ENCODE measurements around the gene PLGLB2.
"Not testable (repeated sequence)": the region's sequence is repeated elsewhere in the genome, so short reads cannot be mapped to it uniquely, and the experiment has no call there.

PLGLB2 gene

DNA sequence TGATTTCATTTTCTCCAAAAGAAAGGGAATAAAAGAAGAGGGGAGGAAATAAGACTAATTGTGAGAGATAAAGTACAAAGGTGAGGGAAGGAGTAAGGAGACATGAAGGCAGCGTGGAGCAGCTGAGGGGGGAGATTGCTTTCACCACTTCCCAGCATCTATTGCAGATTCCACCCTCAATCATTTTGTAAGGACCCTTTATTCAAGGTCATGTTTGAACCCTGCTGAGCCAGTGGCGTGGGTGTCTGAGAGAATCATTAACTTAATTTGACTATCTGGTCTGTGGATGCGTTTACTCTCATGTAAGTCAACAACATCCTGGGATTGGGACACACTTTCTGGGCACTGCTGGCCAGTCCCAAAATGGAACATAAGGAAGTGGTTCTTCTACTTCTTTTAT is at the start of gene PLGLB2:
Gene PLGLB2 (plus strand): TSS at position 297 of the 400 bp plus-strand sequence. CDS start 67 bp downstream, at position 364.
- H3K9me2 ChIP-seq (replicated peaks; ENCODE audit: control insufficient read depth, low read length); H3K36me3 ChIP-seq (ENCODE audit: control insufficient read depth, low read length); H3K4me1 ChIP-seq (ENCODE audit: control insufficient read depth, low read length); H3K9me3 ChIP-seq (ENCODE audit: control insufficient read depth, insufficient read depth, low read length); H3F3A ChIP-seq (ENCODE audit: control insufficient read depth, insufficient read depth); H4K20me1 ChIP-seq (ENCODE audit: control insufficient read depth, insufficient read depth, low read depth, low read length); H3K27ac ChIP-seq (ENCODE audit: low read depth, low read length); H3K4me3 ChIP-seq (ENCODE audit: low read length); H3K27me3 ChIP-seq (ENCODE audit: control insufficient read depth, low read length); H3K79me2 ChIP-seq (ENCODE audit: control insufficient read depth, low read length); H3K4me2 ChIP-seq (ENCODE audit: low read length): not testable (repeated sequence)

DNA sequence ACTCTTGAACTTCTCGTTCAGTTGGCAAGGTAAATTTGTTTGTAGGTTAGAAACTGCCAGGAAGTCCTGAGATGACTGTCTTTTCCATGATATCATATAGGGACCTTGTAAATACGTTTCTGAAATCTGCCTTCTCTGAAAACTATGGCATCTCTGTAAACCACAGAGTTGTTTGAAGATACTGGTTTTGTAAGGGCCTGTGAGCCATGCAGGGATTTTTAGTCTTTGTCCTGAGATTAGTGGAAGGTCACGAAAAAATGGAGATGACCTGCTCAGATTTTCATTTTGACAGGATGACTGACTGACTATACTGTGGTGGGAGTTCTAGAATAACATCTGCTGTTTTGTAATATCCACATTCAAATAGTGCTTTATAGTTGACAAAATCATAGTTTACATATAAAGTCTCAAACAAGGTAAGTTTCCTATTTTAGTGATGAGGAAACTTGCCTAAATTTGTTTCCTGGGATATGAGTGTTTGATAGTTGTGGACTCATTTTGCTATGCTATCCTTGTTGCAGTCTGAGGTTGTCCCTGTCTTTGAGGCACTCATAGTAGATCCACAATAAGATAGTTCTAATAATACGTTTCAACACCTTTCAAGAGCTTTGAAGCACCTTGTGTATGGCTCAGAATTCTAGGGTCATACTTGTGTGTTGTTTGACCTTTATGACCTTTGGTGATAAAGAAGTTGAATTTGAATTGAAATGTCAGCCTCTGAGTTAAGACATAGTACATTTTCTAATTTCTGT is 43.1 kb upstream of the PLGLB2 start:
- not testable (repeated sequence) for H3K27ac ChIP-seq (ENCODE audit: low read depth, low read length); H3F3A ChIP-seq (ENCODE audit: control insufficient read depth, insufficient read depth); H3K79me2 ChIP-seq (ENCODE audit: control insufficient read depth, low read length); H3K4me3 ChIP-seq (ENCODE audit: low read length); H3K9me2 ChIP-seq (replicated peaks; ENCODE audit: control insufficient read depth, low read length); H3K36me3 ChIP-seq (ENCODE audit: control insufficient read depth, low read length); H3K27me3 ChIP-seq (ENCODE audit: control insufficient read depth, low read length); H4K20me1 ChIP-seq (ENCODE audit: control insufficient read depth, insufficient read depth, low read depth, low read length); H3K4me1 ChIP-seq (ENCODE audit: control insufficient read depth, low read length); H3K4me2 ChIP-seq (ENCODE audit: low read length); H3K9me3 ChIP-seq (ENCODE audit: control insufficient read depth, insufficient read depth, low read length)

DNA sequence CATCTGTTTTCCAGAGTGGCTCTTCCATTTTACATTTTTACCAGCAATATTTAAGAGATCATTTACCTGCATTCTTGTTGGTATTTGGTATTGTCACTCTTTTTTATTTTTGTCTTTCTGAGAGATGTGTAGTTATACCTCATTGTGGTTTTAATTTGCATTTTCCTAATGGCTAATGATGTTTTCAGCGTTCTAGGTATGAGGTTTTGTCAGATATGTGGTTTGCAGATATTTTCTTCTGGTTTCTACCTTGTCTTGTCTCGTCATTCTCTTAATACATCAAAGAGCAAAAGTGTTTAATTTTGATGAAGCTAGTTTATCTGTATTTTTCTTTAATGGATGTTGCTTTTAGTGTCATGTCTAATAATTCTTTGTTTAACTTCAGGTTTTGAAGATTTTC is 39.5 kb upstream of the PLGLB2 start:
- not testable (repeated sequence) for H3K27ac ChIP-seq (ENCODE audit: low read depth, low read length); H3K4me3 ChIP-seq (ENCODE audit: low read length); H3K36me3 ChIP-seq (ENCODE audit: control insufficient read depth, low read length); H3K9me2 ChIP-seq (replicated peaks; ENCODE audit: control insufficient read depth, low read length); H3K79me2 ChIP-seq (ENCODE audit: control insufficient read depth, low read length); H3K4me2 ChIP-seq (ENCODE audit: low read length); H3K4me1 ChIP-seq (ENCODE audit: control insufficient read depth, low read length); H3K27me3 ChIP-seq (ENCODE audit: control insufficient read depth, low read length); H3F3A ChIP-seq (ENCODE audit: control insufficient read depth, insufficient read depth); H3K9me3 ChIP-seq (ENCODE audit: control insufficient read depth, insufficient read depth, low read length); H4K20me1 ChIP-seq (ENCODE audit: control insufficient read depth, insufficient read depth, low read depth, low read length)

DNA sequence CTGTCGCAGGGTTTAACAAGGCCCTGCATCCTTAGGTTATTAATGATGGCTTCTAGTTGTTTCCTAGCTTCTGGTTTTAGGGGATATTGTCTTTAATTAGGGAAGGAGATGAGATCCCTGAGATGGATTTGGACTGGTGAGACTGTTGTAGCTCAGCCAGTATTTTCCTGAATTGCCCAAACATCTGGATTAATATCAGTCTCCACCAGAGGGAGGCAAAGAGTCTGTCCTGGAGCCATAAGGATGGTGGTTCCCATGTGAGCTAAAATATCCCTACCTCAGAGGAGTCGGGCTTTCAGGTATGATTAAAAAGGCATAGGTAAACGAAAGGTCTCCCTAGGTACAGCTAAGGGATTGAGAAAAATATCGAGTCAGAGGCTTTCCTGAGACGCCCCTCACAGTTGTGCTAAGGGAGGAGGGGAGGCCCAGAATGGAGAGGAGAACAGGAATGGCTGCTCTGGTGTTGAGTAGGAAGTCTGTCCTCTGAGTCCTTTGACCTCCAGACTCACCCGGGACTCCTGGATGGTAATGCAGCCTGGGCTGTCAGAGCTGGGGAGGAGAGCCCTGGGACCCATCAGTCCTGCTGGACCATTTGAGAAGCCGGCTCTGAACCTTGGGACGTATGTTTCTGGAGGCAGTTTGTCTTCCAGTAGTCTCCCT is 19.8 kb upstream of the PLGLB2 start:
- H3K27me3 ChIP-seq (ENCODE audit: control insufficient read depth, low read length); H3K4me2 ChIP-seq (ENCODE audit: low read length); H4K20me1 ChIP-seq (ENCODE audit: control insufficient read depth, insufficient read depth, low read depth, low read length); H3K9me3 ChIP-seq (ENCODE audit: control insufficient read depth, insufficient read depth, low read length); H3K79me2 ChIP-seq (ENCODE audit: control insufficient read depth, low read length); H3K4me3 ChIP-seq (ENCODE audit: low read length); H3F3A ChIP-seq (ENCODE audit: control insufficient read depth, insufficient read depth); H3K27ac ChIP-seq (ENCODE audit: low read depth, low read length); H3K36me3 ChIP-seq (ENCODE audit: control insufficient read depth, low read length); H3K4me1 ChIP-seq (ENCODE audit: control insufficient read depth, low read length); H3K9me2 ChIP-seq (replicated peaks; ENCODE audit: control insufficient read depth, low read length): not testable (repeated sequence)

- not testable (repeated sequence) for H3K27ac ChIP-seq (ENCODE audit: low read depth, low read length); H3K27me3 ChIP-seq (ENCODE audit: control insufficient read depth, low read length); H3K9me3 ChIP-seq (ENCODE audit: control insufficient read depth, insufficient read depth, low read length); H3K4me2 ChIP-seq (ENCODE audit: low read length); H3K79me2 ChIP-seq (ENCODE audit: control insufficient read depth, low read length); H3K4me3 ChIP-seq (ENCODE audit: low read length); H3F3A ChIP-seq (ENCODE audit: control insufficient read depth, insufficient read depth); H3K4me1 ChIP-seq (ENCODE audit: control insufficient read depth, low read length); H4K20me1 ChIP-seq (ENCODE audit: control insufficient read depth, insufficient read depth, low read depth, low read length); H3K36me3 ChIP-seq (ENCODE audit: control insufficient read depth, low read length); H3K9me2 ChIP-seq (replicated peaks; ENCODE audit: control insufficient read depth, low read length)
These were observed 7.0 kb upstream of the PLGLB2 start for GRCh38 chr2:87740928-87741327.

DNA sequence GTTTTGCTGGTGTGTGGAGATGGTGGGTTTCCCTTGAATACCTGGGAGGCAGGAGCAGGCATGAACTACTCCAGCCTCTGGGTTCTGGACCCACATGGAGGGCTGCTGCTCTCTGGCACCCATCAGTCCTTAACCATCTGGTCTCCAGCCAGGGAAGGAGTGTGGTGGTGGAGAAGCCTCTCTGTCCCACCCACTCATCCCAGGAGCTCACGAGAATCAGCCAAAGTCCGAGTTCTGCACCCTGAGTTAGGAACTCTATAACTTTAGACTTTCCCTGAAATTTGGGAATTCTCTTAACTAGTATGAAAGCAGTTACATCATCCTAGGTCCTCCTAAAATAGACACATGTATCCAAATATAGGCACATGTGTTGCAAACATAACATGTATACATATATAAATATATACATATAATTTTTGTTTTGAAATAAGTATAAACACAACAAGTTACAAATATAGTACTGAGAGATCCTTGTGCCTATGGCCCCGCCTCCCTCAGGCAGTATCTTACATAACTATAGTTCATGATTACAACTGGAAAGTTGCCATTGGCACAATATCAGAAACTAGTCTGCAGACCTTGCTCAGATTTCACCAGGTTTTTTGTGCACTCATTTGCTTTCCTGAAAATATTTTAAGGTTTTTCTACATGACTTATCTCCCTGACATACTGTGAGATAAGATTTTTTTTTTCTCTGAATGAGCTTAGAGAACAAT is 5.3 kb upstream of the PLGLB2 start:
- not testable (repeated sequence) for H3K36me3 ChIP-seq (ENCODE audit: control insufficient read depth, low read length); H3K27me3 ChIP-seq (ENCODE audit: control insufficient read depth, low read length); H3K79me2 ChIP-seq (ENCODE audit: control insufficient read depth, low read length); H3K4me2 ChIP-seq (ENCODE audit: low read length); H3K9me2 ChIP-seq (replicated peaks; ENCODE audit: control insufficient read depth, low read length); H3K4me1 ChIP-seq (ENCODE audit: control insufficient read depth, low read length); H3F3A ChIP-seq (ENCODE audit: control insufficient read depth, insufficient read depth); H3K27ac ChIP-seq (ENCODE audit: low read depth, low read length); H4K20me1 ChIP-seq (ENCODE audit: control insufficient read depth, insufficient read depth, low read depth, low read length); H3K4me3 ChIP-seq (ENCODE audit: low read length); H3K9me3 ChIP-seq (ENCODE audit: control insufficient read depth, insufficient read depth, low read length)

DNA sequence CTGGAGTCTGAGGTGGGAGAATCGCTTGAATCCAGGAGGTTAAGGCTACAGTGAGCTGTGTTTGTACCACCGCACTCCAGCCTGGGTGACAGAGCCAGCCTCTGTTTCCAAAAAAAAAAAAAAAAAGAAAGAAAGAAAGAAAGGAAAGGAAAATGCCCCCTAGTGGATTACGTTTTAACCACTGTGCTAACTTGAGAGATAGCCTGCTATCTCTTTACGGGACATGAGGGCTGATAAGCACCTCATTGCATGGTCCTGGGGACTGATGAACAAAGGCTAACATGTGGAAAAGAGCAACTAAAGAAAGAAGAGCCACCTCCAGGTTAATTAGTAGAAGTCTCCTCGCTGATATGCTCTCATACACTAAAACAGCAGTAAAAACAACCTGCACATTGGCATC is 4.2 kb upstream of the PLGLB2 start:
- not testable (repeated sequence) for H3F3A ChIP-seq (ENCODE audit: control insufficient read depth, insufficient read depth); H3K27me3 ChIP-seq (ENCODE audit: control insufficient read depth, low read length); H3K9me3 ChIP-seq (ENCODE audit: control insufficient read depth, insufficient read depth, low read length); H3K36me3 ChIP-seq (ENCODE audit: control insufficient read depth, low read length); H4K20me1 ChIP-seq (ENCODE audit: control insufficient read depth, insufficient read depth, low read depth, low read length); H3K79me2 ChIP-seq (ENCODE audit: control insufficient read depth, low read length); H3K4me2 ChIP-seq (ENCODE audit: low read length); H3K27ac ChIP-seq (ENCODE audit: low read depth, low read length); H3K4me1 ChIP-seq (ENCODE audit: control insufficient read depth, low read length); H3K9me2 ChIP-seq (replicated peaks; ENCODE audit: control insufficient read depth, low read length); H3K4me3 ChIP-seq (ENCODE audit: low read length)

GRCh38 chr2:87745353-87745951 is 2.4 kb upstream of the PLGLB2 start:
- not testable (repeated sequence) for H3K36me3 ChIP-seq (ENCODE audit: control insufficient read depth, low read length); H3K27me3 ChIP-seq (ENCODE audit: control insufficient read depth, low read length); H3K9me3 ChIP-seq (ENCODE audit: control insufficient read depth, insufficient read depth, low read length); H3K79me2 ChIP-seq (ENCODE audit: control insufficient read depth, low read length); H4K20me1 ChIP-seq (ENCODE audit: control insufficient read depth, insufficient read depth, low read depth, low read length); H3K9me2 ChIP-seq (replicated peaks; ENCODE audit: control insufficient read depth, low read length); H3F3A ChIP-seq (ENCODE audit: control insufficient read depth, insufficient read depth); H3K27ac ChIP-seq (ENCODE audit: low read depth, low read length); H3K4me1 ChIP-seq (ENCODE audit: control insufficient read depth, low read length); H3K4me3 ChIP-seq (ENCODE audit: low read length); H3K4me2 ChIP-seq (ENCODE audit: low read length)

All from DOHH2 (cell line).